Endometrium (tissue), 2 donors: ENCODE data around the gene DYDC1.
"Not testable (repeated sequence)": the region's sequence is repeated elsewhere in the genome, so short reads cannot be mapped to it uniquely, and the experiment has no call there.

Experiments used
- FAIRE-seq: peaks from 2 replicates; lab custom pipeline; 2012; peaks lifted over from hg19 to GRCh38; lab: Jason Lieb, UNC
- donor health status: control.
- donor health status: control.

DYDC1 gene

GRCh38 chr10:80356563-80356988, at the start of gene DYDC1, which contains the start of gene DYDC2:
DYDC1 (minus strand) TSS chr10:80356755; CDS start chr10:80352601, 4,154 bp downstream.
DYDC2 (plus strand) TSS chr10:80356781; CDS start chr10:80362444, 5,663 bp downstream.
- FAIRE-seq, result no peak

- FAIRE-seq, result peak; percentile 88
Measured at GRCh38 chr10:80406204-80406603, 49.6 kb upstream of the DYDC1 start.

GRCh38 chr10:80405626-80406025, 49.1 kb upstream of the DYDC1 start:
- FAIRE-seq, result no peak

GRCh38 chr10:80405035-80405434, 48.5 kb upstream of the DYDC1 start:
- FAIRE-seq, result no peak

GRCh38 chr10:80400136-80400804, 43.7 kb upstream of the DYDC1 start:
- FAIRE-seq, result no peak

- no peak for FAIRE-seq
Measured at GRCh38 chr10:80397014-80397413, 40.5 kb upstream of the DYDC1 start.

- FAIRE-seq, result no peak
Measured at GRCh38 chr10:80394358-80394916, 37.9 kb upstream of the DYDC1 start.

- FAIRE-seq, result no peak
Measured at GRCh38 chr10:80392250-80392649, 35.7 kb upstream of the DYDC1 start.

- FAIRE-seq, result no peak
Measured at GRCh38 chr10:80390740-80391139, 34.2 kb upstream of the DYDC1 start.

GRCh38 chr10:80382989-80383388, 26.4 kb upstream of the DYDC1 start:
- peak; percentile 45 for FAIRE-seq

- no peak for FAIRE-seq
Measured at GRCh38 chr10:80380185-80380584, 23.6 kb upstream of the DYDC1 start.

- no peak for FAIRE-seq
Measured at GRCh38 chr10:80379701-80380100, 23.1 kb upstream of the DYDC1 start.

GRCh38 chr10:80373502-80373901, 16.9 kb upstream of the DYDC1 start:
- FAIRE-seq, result no peak

GRCh38 chr10:80372675-80373074, 16.1 kb upstream of the DYDC1 start:
- FAIRE-seq, result no peak

GRCh38 chr10:80371467-80371866, 14.9 kb upstream of the DYDC1 start:
- FAIRE-seq, result no peak

GRCh38 chr10:80365510-80365909, 9.0 kb upstream of the DYDC1 start:
- no peak for FAIRE-seq

- no peak for FAIRE-seq
Measured at GRCh38 chr10:80359644-80360043, 3.1 kb upstream of the DYDC1 start.

GRCh38 chr10:80358925-80359324, 2.4 kb upstream of the DYDC1 start:
- not testable (repeated sequence) for FAIRE-seq

GRCh38 chr10:80357851-80358125, 1.2 kb upstream of the DYDC1 start:
- FAIRE-seq, result no peak

GRCh38 chr10:80356989-80357850, 665 bp upstream of the DYDC1 start:
- no peak for FAIRE-seq

GRCh38 chr10:80351220-80351619, 5.3 kb downstream of the DYDC1 start:
- no peak for FAIRE-seq

GRCh38 chr10:80350251-80350650, 6.3 kb downstream of the DYDC1 start:
- no peak for FAIRE-seq

- no peak for FAIRE-seq
Measured at GRCh38 chr10:80344912-80345311, 11.6 kb downstream of the DYDC1 start.
